Adrenal gland (tissue), 5 donors: ENCODE results near the gene TCF12.

ENCODE experiments used
- CTCF ChIP-seq, 6 experiments: fragments of 450-650 bp in 4 of 6; fragments of 200-600 bp in 2 of 6; sonication (generic) in 1 of 6; IDR thresholded peaks; 1 replicate in 5 of 6; 2 replicates in 1 of 6; pipeline versions ENCODE4 v1.5.1 to v1.8.0; 2016 to 2021; ENCODE audit warnings: antibody characterized with exemption in 6 of 6, mild to moderate bottlenecking in 2 of 6, moderate library complexity in 1 of 6
- POLR2A ChIP-seq, 2 donors: fragments of 450-650 bp; IDR thresholded peaks; one replicate each; pipeline ENCODE4 v1.6.1; 2017; ENCODE audit warnings: antibody characterized with exemption in 2 of 2, mild to moderate bottlenecking in 2 of 2, moderate library complexity in 1 of 2
- donor health status: DM: no; HTN: no; CAD: no.

- TF ChIP-seq CTCF (IDR thresholded peaks at IDR 0.05) (no peak), POLR2A (IDR thresholded peaks at IDR 0.05) (no peak)
These were observed 215.7 kb downstream of the TCF12 start for GRCh38 chr15:57134071-57134605.
